GM10248 (cell line): ENCODE results near the gene CA10.

Experiments
- CTCF ChIA-PET: fragments of 300-600 bp; sonication (Branson Sonifier 250); formaldehyde crosslinking; extraction: SDS; loops from one replicate; lab custom pipeline; 2021; ENCODE audit warnings: antibody characterized with exemption; lab: Yijun Ruan, JAX
- POLR2A ChIA-PET: fragments of 350-650 bp; sonication (Branson Sonifier 250); formaldehyde crosslinking; extraction: SDS; loops from one replicate; lab custom pipeline; 2020; ENCODE audit warnings: antibody characterized with exemption; lab: Yijun Ruan, JAX
- DNase-seq: peaks from one replicate; pipeline ENCODE4 v3.0.0; 2012; ENCODE audit errors: extremely low spot score
- TF ChIP-seq, protein P1 (sequence below): IDR thresholded peaks from 2 replicates; pipeline ENCODE4 v1.5.1; 2012; ENCODE audit warnings: mild to moderate bottlenecking, low read depth; ENCODE audit errors: extremely low read depth, missing control alignments, control extremely low read depth

Gene CA10

DNA sequence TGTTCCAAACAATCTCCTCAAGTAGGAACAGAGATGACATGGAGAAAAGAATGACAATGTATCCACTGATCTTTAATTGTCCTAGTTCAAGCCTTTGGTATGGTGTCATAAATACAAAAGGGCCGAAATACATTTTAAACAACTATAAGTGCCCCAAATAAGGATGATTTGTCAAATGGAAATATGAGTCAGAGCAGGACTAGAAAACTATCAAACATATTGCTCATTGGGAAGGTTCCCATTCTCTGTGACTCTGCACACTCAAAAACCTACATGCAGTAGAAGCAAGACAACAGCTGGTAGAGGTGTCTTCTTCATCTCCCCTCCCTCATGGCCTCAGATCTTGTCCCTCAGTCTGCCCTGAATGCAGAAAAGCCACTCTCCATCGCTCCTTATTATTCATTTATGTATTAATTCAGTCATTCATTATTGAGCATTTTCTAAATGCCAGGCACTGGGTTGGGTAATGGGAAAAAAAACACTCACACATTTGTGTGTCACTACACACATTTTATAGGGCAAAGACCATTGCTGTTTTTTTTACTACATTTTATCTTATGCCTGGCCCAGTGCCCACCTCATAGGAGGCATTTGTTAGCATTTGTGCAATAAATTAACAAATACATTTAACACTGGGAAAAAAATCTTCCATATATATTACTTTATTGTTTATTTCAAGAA is 10.1 kb downstream of the CA10 start:
- TF ChIP-seq, protein P1, sequence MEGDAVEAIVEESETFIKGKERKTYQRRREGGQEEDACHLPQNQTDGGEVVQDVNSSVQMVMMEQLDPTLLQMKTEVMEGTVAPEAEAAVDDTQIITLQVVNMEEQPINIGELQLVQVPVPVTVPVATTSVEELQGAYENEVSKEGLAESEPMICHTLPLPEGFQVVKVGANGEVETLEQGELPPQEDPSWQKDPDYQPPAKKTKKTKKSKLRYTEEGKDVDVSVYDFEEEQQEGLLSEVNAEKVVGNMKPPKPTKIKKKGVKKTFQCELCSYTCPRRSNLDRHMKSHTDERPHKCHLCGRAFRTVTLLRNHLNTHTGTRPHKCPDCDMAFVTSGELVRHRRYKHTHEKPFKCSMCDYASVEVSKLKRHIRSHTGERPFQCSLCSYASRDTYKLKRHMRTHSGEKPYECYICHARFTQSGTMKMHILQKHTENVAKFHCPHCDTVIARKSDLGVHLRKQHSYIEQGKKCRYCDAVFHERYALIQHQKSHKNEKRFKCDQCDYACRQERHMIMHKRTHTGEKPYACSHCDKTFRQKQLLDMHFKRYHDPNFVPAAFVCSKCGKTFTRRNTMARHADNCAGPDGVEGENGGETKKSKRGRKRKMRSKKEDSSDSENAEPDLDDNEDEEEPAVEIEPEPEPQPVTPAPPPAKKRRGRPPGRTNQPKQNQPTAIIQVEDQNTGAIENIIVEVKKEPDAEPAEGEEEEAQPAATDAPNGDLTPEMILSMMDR: no peak
- POLR2A ChIA-PET: no interaction called here
- DNase-seq: no peak
- CTCF ChIA-PET: no interaction called here

DNA sequence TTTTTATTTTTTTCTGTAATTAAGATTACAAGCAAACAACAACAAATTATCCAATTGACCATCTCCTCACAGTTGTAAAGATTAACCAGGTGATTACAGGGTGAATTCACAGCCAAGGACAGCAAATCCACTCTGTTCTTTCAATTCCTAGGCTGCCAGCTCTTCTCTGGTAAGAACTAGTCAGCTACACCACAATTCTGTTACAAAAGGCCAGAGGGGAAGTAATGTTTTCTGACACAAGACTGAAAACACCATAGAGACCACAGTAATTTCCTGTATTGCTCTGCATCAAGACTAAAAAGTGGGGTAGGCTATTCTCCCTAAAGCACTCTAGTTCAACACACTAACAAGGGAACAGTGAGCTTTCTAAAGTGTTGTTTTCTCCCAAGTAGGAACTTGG is 10.6 kb downstream of the CA10 start:
- DNase-seq: no peak
- CTCF ChIA-PET: no interaction called here
- POLR2A ChIA-PET: no interaction called here
- TF ChIP-seq, protein P1: no peak

DNA sequence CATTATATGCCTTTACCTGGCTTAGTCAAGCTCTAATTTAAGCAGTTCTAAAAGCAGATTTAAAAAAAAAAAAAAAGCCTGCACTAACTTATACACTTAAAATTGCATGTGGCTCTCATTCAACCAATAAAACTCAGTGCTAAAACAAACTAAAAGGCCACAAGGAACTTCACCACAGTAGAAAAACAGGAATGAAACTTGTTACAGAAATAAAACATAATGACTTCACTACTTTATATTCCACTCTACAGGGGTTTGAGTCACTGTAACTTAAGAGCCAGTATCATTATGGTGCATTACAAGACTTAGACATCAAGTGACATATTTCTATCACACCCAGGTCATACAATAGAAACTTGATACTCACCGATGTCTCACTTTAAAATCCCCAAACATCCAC is 11.1 kb downstream of the CA10 start:
- TF ChIP-seq, protein P1: no peak
- POLR2A ChIA-PET: no interaction called here
- no peak for DNase-seq
- CTCF ChIA-PET: no interaction called here

DNA sequence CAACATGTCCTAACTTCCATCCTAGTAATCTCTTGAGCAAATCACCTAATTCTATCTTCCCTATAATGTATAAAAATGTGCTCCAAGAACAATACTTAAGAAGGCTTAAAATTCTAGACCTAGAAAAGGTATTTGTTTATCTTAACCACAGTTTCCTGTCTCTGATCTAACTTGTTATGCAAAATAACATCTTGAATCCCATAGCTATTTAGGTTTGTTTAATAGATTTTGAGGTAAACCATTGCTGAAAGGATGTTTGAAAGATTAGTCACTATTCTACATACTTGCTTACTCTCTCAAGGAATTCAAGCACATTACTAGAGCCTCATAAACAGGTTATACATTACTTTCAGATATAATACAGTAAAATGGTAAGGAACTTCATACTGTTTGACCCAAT is 13.0 kb downstream of the CA10 start:
- ChIA-PET POLR2A (no interaction called here), CTCF (no interaction called here)
- no peak for DNase-seq
- TF ChIP-seq, protein P1: no peak

DNA sequence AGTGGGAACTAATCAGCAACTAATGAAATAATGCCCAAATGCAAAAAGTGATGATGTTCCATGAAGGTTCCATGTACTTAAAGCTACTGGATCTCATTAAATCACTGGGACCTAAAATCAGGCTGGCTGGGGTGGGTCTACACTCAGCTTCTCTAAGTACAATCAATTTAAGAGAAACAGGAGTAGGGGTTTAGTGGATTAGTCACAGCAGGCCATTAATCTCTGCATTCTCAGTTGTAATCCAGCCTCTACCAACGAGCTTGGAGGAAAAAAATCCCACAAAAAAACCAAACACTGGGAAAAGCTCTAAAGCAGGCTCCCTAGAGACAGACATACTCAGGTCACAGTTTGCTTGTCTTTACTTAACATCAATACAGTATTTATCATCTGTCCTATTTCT is 15.0 kb downstream of the CA10 start:
- CTCF ChIA-PET: interaction anchor here (1.1 to 1.3 kb wide), 2 partner anchors 37 to 379 kb away, joined by 3 read pairs; no protein-coding TSS in a partner anchor
- TF ChIP-seq, protein P1: no peak
- DNase-seq: no peak
- POLR2A ChIA-PET: no interaction called here

DNA sequence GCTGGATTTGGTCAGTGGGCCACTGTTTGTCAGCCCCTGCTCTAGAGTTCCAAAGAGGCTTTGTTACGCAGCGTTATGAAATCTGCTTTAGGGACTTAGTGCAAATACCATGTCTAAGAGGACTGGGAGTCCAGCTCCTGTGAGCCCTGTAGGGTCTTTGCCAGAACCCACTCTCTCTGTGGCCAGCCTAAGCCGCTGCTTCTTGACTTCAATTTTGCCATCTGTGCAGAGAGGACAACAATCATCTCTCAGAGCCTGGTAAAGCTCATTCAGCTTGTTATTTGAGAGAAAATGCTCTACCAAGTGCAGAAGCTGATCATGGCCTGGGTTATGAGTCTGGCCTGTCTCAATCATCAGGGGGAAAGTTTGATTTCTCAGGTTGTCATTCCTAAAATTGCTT is 17.9 kb downstream of the CA10 start:
- POLR2A ChIA-PET: no interaction called here
- CTCF ChIA-PET: no interaction called here
- DNase-seq: no peak
- TF ChIP-seq, protein P1: no peak
